ENCODE data around the gene FXYD7.
"Not testable (repeated sequence)": the region's sequence is repeated elsewhere in the genome, so short reads cannot be mapped to it uniquely, and the experiment has no call there.

FXYD7 gene

GRCh38 chr19:35167251-35168119 lies 24.4 kb downstream of the FXYD7 start:
- no peak for DNase-seq

DNA sequence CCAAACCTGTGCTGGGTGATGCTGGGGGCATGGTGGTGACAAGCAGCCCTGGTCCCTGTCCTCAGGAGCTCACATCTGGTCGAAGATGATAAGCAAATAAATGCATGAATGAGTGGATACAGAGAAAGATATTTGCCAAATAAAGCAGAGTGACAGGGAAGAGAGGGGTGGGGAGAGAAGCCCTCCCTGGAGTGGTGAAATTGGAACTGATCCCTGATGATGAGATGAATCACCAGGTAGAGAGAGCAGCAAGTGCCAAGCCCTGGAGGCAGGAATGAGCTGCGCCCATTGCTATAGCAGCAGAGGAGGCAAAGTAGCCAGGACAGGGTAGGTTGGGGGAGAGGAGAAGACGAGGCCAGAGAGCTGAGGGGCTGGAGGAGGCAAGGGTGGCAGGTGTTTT lies 25.1 kb downstream of the FXYD7 start:
- no peak for DNase-seq

DNA sequence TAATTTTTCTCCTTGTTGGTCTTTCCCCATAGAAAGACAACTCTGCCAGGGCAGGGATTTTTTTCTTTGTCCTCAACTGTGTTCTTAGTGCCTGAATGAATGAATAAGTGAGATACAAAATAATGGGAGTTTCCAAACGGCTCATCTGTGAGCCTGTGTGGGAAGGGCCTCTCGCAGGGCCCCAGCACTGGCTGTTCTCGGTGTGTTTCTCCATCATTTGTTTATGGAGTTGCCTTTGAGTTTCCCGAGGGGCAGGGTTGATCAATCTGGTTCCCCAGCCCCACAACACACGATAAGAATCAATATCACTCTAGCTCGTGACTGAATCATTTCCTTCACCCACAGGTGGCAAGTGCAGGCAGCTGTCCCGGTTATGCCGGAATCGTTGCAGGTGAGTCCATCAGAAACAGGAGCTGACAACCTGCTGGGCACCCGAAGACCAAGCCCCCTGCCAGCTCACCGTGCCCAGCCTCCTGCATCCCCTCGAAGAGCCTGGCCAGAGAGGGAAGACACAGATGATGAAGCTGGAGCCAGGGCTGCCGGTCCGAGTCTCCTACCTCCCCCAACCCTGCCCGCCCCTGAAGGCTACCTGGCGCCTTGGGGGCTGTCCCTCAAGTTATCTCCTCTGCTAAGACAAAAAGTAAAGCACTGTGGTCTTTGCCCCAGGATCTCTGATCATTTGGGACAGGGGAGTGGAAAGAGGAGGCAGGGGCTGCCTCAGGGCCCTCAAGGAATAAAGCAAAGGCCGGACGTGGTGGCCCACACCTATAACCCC lies 26.4 kb downstream of the FXYD7 start:
- no peak for DNase-seq

- DNase-seq, result no peak
Observed at GRCh38 chr19:35170359-35171061, 27.5 kb downstream of the FXYD7 start.

DNA sequence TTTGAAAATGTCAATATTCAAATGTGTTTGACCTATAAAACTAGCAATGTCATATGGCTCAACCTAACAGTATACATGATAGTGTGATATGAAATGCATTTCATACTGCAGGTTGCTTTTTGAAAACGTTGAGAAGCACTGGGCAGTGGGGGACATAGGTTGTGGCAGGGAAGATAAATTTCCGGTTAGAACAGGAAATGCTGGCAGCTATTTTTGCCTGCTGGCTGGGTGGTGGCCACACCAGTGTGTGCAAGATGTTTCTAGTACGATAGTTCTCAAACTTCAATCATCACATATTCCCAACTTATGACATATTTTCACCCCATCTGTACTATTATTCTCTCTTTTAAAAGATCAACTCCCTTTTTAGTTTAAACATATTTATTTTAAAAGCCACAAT lies 28.7 kb downstream of the FXYD7 start:
- no peak for DNase-seq

DNA sequence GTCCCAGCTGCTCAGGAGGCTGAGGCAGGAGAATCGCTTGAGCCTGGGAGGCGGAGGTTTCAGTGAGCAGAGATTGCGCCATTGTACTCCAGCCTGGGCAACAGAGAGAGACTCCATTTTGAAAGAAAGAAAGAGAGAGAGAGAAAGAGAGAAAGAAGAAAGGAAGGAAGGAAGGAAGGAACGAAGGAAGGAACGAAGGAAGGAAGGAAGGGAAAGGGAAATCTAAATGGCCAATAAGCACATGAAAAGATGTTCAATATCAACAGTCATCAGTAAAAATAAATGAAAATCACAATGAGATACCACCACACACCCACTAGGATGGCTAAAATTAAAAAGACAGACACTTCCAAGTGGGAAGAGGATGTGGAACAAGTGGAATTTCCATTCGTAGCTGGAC lies 31.2 kb downstream of the FXYD7 start:
- no peak for DNase-seq

- DNase-seq, result no peak
Observed at GRCh38 chr19:35176181-35176570, 33.1 kb downstream of the FXYD7 start.

GRCh38 chr19:35177377-35178274 lies 34.6 kb downstream of the FXYD7 start:
- DNase-seq, result no peak

DNA sequence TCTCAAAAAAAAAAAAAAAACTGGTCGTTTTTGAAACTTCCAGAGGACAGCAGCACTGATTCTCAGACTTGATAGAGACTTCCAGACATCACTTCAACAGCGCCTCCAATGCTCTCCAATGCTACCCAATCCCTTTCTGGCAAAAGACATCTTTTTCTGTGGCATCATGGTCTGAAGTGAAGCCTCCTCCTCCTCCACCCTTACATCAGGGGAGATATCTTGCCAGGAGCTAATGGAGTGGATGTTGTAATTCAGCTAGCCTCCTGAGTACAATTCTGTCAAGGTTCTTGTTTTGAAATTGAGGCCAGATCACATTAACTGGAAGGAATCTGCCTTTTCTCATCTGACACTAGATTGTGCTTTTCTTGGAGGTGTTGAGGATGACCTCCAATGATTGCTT lies 35.6 kb downstream of the FXYD7 start:
- DNase-seq, result no peak

GRCh38 chr19:35179830-35180229 lies 36.8 kb downstream of the FXYD7 start:
- DNase-seq, result no peak

DNA sequence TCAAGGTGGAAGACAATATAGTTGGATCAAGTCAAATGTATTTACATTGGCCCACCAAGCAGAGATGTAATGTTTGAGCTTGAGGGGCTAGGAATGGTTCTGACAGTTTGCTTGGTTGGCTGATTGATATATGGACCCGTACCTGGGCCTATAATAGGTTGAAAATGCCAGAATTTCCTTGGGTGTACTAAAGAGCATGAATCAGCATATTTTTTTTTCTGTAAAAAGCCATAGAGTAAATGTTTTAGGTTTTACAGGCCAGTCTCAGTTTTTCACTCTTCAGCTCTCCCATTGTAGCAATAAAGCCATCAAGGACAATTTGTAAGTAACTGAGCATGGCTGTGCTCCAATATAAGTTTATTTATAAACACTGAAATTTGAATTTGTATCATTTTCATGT lies 38.3 kb downstream of the FXYD7 start:
- DNase-seq, result no peak

GRCh38 chr19:35184267-35184666 lies 41.2 kb downstream of the FXYD7 start:
- no peak for DNase-seq

GRCh38 chr19:35184884-35185283 lies 41.8 kb downstream of the FXYD7 start:
- DNase-seq, result no peak

DNA sequence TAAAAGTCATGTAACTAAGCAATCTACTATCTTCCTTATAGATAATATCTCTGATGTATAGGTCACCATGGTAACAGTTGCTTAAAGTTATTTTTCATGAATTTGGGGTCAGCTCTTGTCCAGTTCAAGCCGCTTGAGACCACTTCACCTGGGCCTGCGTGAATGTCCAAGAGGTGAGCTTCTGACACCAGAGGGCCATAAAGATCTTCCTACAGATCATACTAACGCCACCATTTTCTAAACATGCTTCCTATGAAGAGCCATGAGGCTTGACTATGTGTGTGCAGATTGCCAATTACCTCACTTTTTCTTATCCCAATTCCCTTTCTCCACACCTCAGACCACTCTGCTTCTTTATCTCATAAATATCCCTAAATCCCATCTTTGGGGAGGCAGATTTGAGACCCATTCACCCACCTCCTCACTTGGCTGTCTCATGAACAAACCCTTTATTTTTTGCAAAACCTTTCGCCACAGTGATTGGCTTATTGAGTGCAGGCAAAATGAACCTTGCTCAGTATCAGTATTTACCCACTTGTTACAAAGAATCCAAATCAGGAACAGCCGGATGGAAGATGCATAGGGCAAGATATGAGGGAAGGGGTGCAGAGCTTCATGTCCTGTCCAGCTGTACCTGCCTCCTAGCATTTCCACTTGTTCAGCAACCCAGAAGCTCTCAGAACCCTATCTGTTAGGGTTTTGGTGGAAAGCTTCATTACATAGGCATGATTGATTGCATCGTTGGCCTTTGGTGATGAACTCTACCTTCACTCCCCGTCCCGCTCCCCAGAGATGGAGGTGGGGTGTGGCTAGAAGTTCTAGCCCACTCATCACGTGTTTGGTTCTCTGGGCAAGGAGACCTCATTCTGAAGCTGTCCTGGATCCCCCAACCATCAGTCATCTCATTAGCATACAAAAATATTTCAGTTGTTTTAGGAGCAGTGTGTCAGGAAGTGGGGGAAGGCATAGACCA lies 51.2 kb downstream of the FXYD7 start:
- no peak for DNase-seq

GRCh38 chr19:35195830-35196229 lies 52.8 kb downstream of the FXYD7 start:
- DNase-seq, result no peak

DNA sequence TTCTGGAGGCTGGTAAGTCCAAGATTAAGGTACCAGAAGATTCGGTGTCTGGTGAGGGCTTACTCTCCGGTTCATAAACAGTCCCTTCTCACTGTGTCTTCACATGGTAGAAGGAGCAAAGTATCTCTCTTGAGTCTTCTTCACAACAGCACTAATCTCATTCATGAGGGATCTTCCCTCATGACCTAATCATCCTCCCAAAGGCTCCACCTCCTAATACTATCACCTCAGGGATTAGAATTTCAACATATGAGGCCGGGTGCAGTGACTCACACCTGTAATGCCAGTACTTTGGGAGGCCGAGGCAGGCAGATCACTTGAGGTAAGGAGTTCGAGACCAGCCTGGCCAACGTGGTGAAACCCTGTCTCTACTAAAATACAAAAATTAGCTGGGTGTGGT lies 53.8 kb downstream of the FXYD7 start:
- not testable (repeated sequence) for DNase-seq

DNA sequence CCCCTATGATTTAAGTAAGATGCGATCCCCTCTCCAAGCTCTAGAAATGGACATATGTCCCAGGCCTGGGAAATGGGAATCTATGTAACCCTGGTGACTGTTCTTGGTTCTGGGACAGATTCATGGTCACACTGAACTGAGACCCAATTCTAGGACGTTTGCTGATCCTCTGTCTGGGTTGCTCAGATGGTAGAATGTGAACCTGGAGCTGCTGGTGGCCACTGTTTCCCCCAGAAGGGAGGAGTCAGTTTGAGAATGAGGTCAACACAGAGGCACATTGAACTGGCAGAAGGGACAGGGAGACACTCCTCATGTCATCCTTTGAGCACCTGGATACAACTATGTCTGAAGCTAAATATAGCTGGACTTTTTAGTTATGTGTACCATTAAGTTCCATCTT lies 56.4 kb downstream of the FXYD7 start:
- DNase-seq, result no peak

- DNase-seq, result no peak
Observed at GRCh38 chr19:35202722-35203688, 60.0 kb downstream of the FXYD7 start.

All from NCI-H446 treated with DMSO at 0.1 percent for 48 hours (cell line).